ENCODE measurements around the gene ATAD3A.

GRCh38 chr1:1531947-1532346 lies 20.0 kb downstream of the ATAD3A start:
- TF ChIP-seq POLR2A (IDR thresholded peaks at IDR 0.05) (no peak), CTCF (IDR thresholded peaks at IDR 0.05) (no peak)

All from heart left ventricle (tissue), 13 donors.